HG03139 (cell line): ENCODE results near the gene PODXL2.

Source experiments
- ATAC-seq: cut with Tn5 transposase; IDR thresholded peaks from one replicate; pipeline ENCODE4 v1.9.1; 2021; ENCODE audit not compliant: unreplicated experiment

The PODXL2 gene

GRCh38 chr3:127629467-127630403 lies 750 bp downstream of the PODXL2 start:
- ATAC-seq: no peak

GRCh38 chr3:127630811-127631714 lies 2.1 kb downstream of the PODXL2 start:
- ATAC-seq: no peak

- no peak for ATAC-seq
These were observed 3.2 kb downstream of the PODXL2 start for GRCh38 chr3:127632035-127632820.

GRCh38 chr3:127634653-127635052 lies 5.7 kb downstream of the PODXL2 start:
- no peak for ATAC-seq

GRCh38 chr3:127637546-127637945 lies 8.6 kb downstream of the PODXL2 start:
- ATAC-seq: no peak

GRCh38 chr3:127637971-127638370 lies 9.0 kb downstream of the PODXL2 start:
- ATAC-seq: no peak

GRCh38 chr3:127639173-127640041 lies 10.4 kb downstream of the PODXL2 start:
- ATAC-seq: no peak

GRCh38 chr3:127640042-127640355 lies 11.0 kb downstream of the PODXL2 start:
- ATAC-seq: no peak

GRCh38 chr3:127644641-127645370 lies 15.8 kb downstream of the PODXL2 start:
- no peak for ATAC-seq

- ATAC-seq: no peak
These were observed 16.5 kb downstream of the PODXL2 start for GRCh38 chr3:127645371-127646015.

- ATAC-seq: no peak
These were observed 17.6 kb downstream of the PODXL2 start for GRCh38 chr3:127646501-127647046.

GRCh38 chr3:127647166-127647844 lies 18.3 kb downstream of the PODXL2 start:
- no peak for ATAC-seq

GRCh38 chr3:127647845-127648204 lies 18.8 kb downstream of the PODXL2 start:
- no peak for ATAC-seq

GRCh38 chr3:127650236-127650635 lies 21.3 kb downstream of the PODXL2 start:
- ATAC-seq: no peak

GRCh38 chr3:127651516-127652172 lies 22.7 kb downstream of the PODXL2 start:
- ATAC-seq: no peak

- ATAC-seq: no peak
These were observed 23.4 kb downstream of the PODXL2 start for GRCh38 chr3:127652246-127652995.

- no peak for ATAC-seq
These were observed 25.4 kb downstream of the PODXL2 start for GRCh38 chr3:127654374-127654773.
